ENCODE measurements around the gene CDHR2.

The CDHR2 gene

GRCh38 chr5:176630681-176631222 is 81.6 kb downstream of the CDHR2 start:
- Histone ChIP-seq H3K36me3 (ENCODE audit: control insufficient read depth in 5 of 5, insufficient read depth in 5 of 5, low read length in 5 of 5) (no peaks in the 10 kb centered on the region), H3K27me3 (ENCODE audit: control insufficient read depth in 5 of 5, insufficient read depth in 4 of 5, low read length in 5 of 5) (peaks cover 60 to 91% (median 79%) of the 10 kb centered on the region in 5 donors), H3K27ac (ENCODE audit: low read depth, low read length) (no peak overlapping the region), H3K9ac (ENCODE audit: low read length in 5 of 5) (no peak overlapping the region), H3K4me1 (ENCODE audit: control insufficient read depth in 5 of 5, insufficient read depth in 5 of 5, low read length in 5 of 5) (peaks cover 0 to 15% (median 10%) of the 10 kb centered on the region in 5 donors), H3K4me3 (ENCODE audit: low read depth in 1 of 5, low read length in 5 of 5) (peak overlapping the region in 3 of 5 donors; percentile 19 to 46 (median 46)), H3K9me3 (ENCODE audit: control insufficient read depth in 5 of 5, low read length in 5 of 5) (peaks cover 0 to 5% (median 3%) of the 10 kb centered on the region in 5 donors)

DNA sequence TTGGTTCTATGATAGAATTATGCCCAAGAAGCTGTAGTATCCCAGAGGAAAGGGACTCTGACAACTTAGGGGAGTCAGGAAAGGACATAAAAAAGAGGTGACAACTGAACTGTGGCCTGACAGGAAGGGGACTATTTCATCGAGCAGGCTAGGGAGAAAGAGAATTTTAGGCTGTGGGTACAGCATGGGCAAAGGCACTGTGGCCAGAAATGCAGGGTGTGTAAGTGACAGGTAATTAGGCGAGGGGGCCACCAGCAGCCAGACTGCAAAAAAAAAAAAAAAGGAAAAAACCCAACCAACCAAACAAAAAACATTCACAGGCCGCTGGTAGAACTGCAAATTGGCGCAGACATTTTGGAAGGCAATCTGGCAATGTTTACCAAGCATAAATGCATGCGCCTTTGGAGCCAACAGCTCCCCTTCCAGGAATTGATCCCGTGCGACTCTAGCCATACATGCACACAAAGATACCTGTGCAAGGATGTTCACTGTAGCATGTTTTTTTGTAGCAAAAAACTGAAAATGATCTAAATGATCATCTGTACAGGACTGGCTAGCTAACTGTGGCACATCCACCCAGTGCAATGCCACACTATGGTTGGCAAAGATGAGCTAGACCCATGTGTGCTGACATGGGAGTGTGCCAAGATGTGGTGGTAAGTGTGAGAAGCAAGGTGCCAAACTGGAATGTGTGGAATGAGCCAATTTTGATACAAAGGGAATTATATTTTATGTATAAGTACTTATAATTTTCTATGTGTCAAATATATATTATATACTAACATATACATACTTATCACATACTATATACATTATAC is 82.5 kb downstream of the CDHR2 start:
- no peak overlapping the region for H3K4me3 ChIP-seq (ENCODE audit: low read depth in 1 of 5, low read length in 5 of 5)
- H3K4me1 ChIP-seq (ENCODE audit: control insufficient read depth in 5 of 5, insufficient read depth in 5 of 5, low read length in 5 of 5), result peaks cover 0 to 15% (median 10%) of the 10 kb centered on the region in 5 donors
- H3K9ac ChIP-seq (ENCODE audit: low read length in 5 of 5), result no peak overlapping the region
- H3K36me3 ChIP-seq (ENCODE audit: control insufficient read depth in 5 of 5, insufficient read depth in 5 of 5, low read length in 5 of 5), result no peaks in the 10 kb centered on the region
- H3K9me3 ChIP-seq (ENCODE audit: control insufficient read depth in 5 of 5, low read length in 5 of 5), result peaks cover 0 to 5% (median 3%) of the 10 kb centered on the region in 5 donors
- H3K27ac ChIP-seq (ENCODE audit: low read depth, low read length), result no peak overlapping the region
- H3K27me3 ChIP-seq (ENCODE audit: control insufficient read depth in 5 of 5, insufficient read depth in 4 of 5, low read length in 5 of 5), result peaks cover 53 to 85% (median 70%) of the 10 kb centered on the region in 5 donors

DNA sequence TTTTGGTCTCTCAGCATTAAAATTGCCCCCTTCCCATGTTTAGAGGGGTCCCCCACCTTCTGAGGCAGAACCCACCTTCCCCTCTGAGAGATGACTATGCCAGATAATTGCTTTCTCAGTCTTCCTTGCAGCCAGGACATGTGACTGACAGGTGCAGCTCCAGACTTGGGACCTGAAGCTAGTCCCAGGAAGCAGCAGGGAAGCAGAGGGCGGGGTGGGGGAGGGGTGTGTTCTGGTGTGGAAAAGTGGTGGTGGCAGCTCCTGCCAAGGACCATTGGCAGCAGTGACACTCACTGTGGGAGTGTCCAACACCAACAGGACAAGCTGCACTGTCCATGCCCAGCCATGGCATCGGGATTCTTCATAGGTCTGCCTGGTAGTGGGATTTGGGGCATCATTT is 83.6 kb downstream of the CDHR2 start:
- H3K27me3 ChIP-seq (ENCODE audit: control insufficient read depth in 5 of 5, insufficient read depth in 4 of 5, low read length in 5 of 5), result peaks cover 50 to 80% (median 59%) of the 10 kb centered on the region in 5 donors
- H3K36me3 ChIP-seq (ENCODE audit: control insufficient read depth in 5 of 5, insufficient read depth in 5 of 5, low read length in 5 of 5), result no peaks in the 10 kb centered on the region
- H3K4me3 ChIP-seq (ENCODE audit: low read depth in 1 of 5, low read length in 5 of 5), result no peak overlapping the region
- H3K27ac ChIP-seq (ENCODE audit: low read depth, low read length), result no peak overlapping the region
- H3K9me3 ChIP-seq (ENCODE audit: control insufficient read depth in 5 of 5, low read length in 5 of 5), result peaks cover 0 to 5% (median 3%) of the 10 kb centered on the region in 5 donors
- H3K9ac ChIP-seq (ENCODE audit: low read length in 5 of 5), result no peak overlapping the region
- peaks cover 0 to 15% (median 10%) of the 10 kb centered on the region in 5 donors for H3K4me1 ChIP-seq (ENCODE audit: control insufficient read depth in 5 of 5, insufficient read depth in 5 of 5, low read length in 5 of 5)

DNA sequence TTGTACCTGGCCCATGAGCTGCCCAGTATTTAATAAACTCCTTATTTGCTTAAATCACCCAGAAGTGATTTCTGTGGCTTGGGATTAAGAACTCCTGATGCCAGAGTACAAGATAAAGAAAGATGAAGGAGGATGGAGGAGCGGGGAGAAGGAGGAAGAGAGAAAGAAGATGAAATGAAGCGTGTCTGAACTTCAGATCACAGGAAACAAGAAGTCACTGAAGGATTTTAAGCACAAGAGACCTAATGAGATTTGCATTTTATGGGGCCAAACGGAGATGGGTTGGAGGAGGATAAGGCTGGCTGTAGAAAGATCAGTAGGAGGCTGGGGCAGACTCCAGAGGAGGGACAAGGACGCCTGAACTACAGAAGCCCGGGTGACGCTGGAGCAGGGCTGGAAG is 84.5 kb downstream of the CDHR2 start:
- no peaks in the 10 kb centered on the region for H3K36me3 ChIP-seq (ENCODE audit: control insufficient read depth in 5 of 5, insufficient read depth in 5 of 5, low read length in 5 of 5)
- no peak overlapping the region for H3K9ac ChIP-seq (ENCODE audit: low read length in 5 of 5)
- H3K27ac ChIP-seq (ENCODE audit: low read depth, low read length), result no peak overlapping the region
- peaks cover 0 to 15% (median 10%) of the 10 kb centered on the region in 5 donors for H3K4me1 ChIP-seq (ENCODE audit: control insufficient read depth in 5 of 5, insufficient read depth in 5 of 5, low read length in 5 of 5)
- H3K9me3 ChIP-seq (ENCODE audit: control insufficient read depth in 5 of 5, low read length in 5 of 5), result peaks cover 0 to 5% (median 3%) of the 10 kb centered on the region in 5 donors
- no peak overlapping the region for H3K4me3 ChIP-seq (ENCODE audit: low read depth in 1 of 5, low read length in 5 of 5)
- peaks cover 42 to 72% (median 50%) of the 10 kb centered on the region in 5 donors for H3K27me3 ChIP-seq (ENCODE audit: control insufficient read depth in 5 of 5, insufficient read depth in 4 of 5, low read length in 5 of 5)

GRCh38 chr5:176636426-176636825 is 87.3 kb downstream of the CDHR2 start:
- Histone ChIP-seq H3K4me3 (ENCODE audit: low read depth in 1 of 5, low read length in 5 of 5) (no peak overlapping the region), H3K27me3 (ENCODE audit: control insufficient read depth in 5 of 5, insufficient read depth in 4 of 5, low read length in 5 of 5) (peaks cover 20 to 45% (median 26%) of the 10 kb centered on the region in 5 donors), H3K4me1 (ENCODE audit: control insufficient read depth in 5 of 5, insufficient read depth in 5 of 5, low read length in 5 of 5) (peaks cover 0 to 9% (median 0%) of the 10 kb centered on the region in 5 donors), H3K9me3 (ENCODE audit: control insufficient read depth in 5 of 5, low read length in 5 of 5) (peaks cover 0 to 5% (median 3%) of the 10 kb centered on the region in 5 donors), H3K9ac (ENCODE audit: low read length in 5 of 5) (no peak overlapping the region), H3K27ac (ENCODE audit: low read depth, low read length) (no peak overlapping the region), H3K36me3 (ENCODE audit: control insufficient read depth in 5 of 5, insufficient read depth in 5 of 5, low read length in 5 of 5) (no peaks in the 10 kb centered on the region)

GRCh38 chr5:176637556-176637955 is 88.4 kb downstream of the CDHR2 start:
- Histone ChIP-seq H3K27me3 (ENCODE audit: control insufficient read depth in 5 of 5, insufficient read depth in 4 of 5, low read length in 5 of 5) (peaks cover 13 to 37% (median 19%) of the 10 kb centered on the region in 5 donors), H3K36me3 (ENCODE audit: control insufficient read depth in 5 of 5, insufficient read depth in 5 of 5, low read length in 5 of 5) (no peaks in the 10 kb centered on the region), H3K27ac (ENCODE audit: low read depth, low read length) (no peak overlapping the region), H3K9ac (ENCODE audit: low read length in 5 of 5) (no peak overlapping the region), H3K4me1 (ENCODE audit: control insufficient read depth in 5 of 5, insufficient read depth in 5 of 5, low read length in 5 of 5) (peaks cover 0 to 9% (median 0%) of the 10 kb centered on the region in 5 donors), H3K4me3 (ENCODE audit: low read depth in 1 of 5, low read length in 5 of 5) (no peak overlapping the region), H3K9me3 (ENCODE audit: control insufficient read depth in 5 of 5, low read length in 5 of 5) (peaks cover 0 to 5% (median 3%) of the 10 kb centered on the region in 5 donors)

DNA sequence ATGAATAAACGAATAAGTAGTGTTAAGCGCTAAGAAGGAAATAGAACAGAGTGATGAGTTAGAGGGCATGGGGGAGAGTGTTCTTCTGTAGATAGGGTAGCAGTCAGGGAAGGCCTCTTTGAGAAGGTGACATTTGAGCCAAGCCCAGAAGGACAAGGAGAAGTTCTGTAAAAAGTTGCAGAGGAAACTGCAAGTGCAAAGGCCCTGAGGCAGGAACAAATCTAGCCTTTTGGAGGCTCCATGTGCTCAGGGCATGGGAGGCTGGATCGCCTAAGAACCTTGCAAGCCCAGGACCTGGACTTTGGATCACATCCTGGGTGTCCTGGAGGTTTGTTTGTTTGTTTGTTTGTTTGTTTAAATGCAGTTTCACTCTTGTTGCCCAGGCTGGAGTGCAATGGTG is 89.3 kb downstream of the CDHR2 start:
- H3K4me3 ChIP-seq (ENCODE audit: low read depth in 1 of 5, low read length in 5 of 5), result no peak overlapping the region
- no peaks in the 10 kb centered on the region for H3K36me3 ChIP-seq (ENCODE audit: control insufficient read depth in 5 of 5, insufficient read depth in 5 of 5, low read length in 5 of 5)
- H3K27ac ChIP-seq (ENCODE audit: low read depth, low read length), result no peak overlapping the region
- peaks cover 0 to 15% (median 0%) of the 10 kb centered on the region in 5 donors for H3K4me1 ChIP-seq (ENCODE audit: control insufficient read depth in 5 of 5, insufficient read depth in 5 of 5, low read length in 5 of 5)
- no peak overlapping the region for H3K9ac ChIP-seq (ENCODE audit: low read length in 5 of 5)
- peaks cover 12 to 28% (median 15%) of the 10 kb centered on the region in 5 donors for H3K27me3 ChIP-seq (ENCODE audit: control insufficient read depth in 5 of 5, insufficient read depth in 4 of 5, low read length in 5 of 5)
- H3K9me3 ChIP-seq (ENCODE audit: control insufficient read depth in 5 of 5, low read length in 5 of 5), result peaks cover 0 to 5% (median 3%) of the 10 kb centered on the region in 5 donors

- Histone ChIP-seq H3K9ac (ENCODE audit: low read length in 5 of 5) (no peak overlapping the region), H3K9me3 (ENCODE audit: control insufficient read depth in 5 of 5, low read length in 5 of 5) (peaks cover 0 to 5% (median 3%) of the 10 kb centered on the region in 5 donors), H3K4me3 (ENCODE audit: low read depth in 1 of 5, low read length in 5 of 5) (no peak overlapping the region), H3K27me3 (ENCODE audit: control insufficient read depth in 5 of 5, insufficient read depth in 4 of 5, low read length in 5 of 5) (peaks cover 6 to 21% (median 8%) of the 10 kb centered on the region in 5 donors), H3K36me3 (ENCODE audit: control insufficient read depth in 5 of 5, insufficient read depth in 5 of 5, low read length in 5 of 5) (no peaks in the 10 kb centered on the region), H3K27ac (ENCODE audit: low read depth, low read length) (no peak overlapping the region), H3K4me1 (ENCODE audit: control insufficient read depth in 5 of 5, insufficient read depth in 5 of 5, low read length in 5 of 5) (peaks cover 0 to 15% (median 0%) of the 10 kb centered on the region in 5 donors)
Observed at GRCh38 chr5:176639208-176639607, 90.1 kb downstream of the CDHR2 start.

GRCh38 chr5:176639981-176640380 is 90.8 kb downstream of the CDHR2 start:
- Histone ChIP-seq H3K27ac (ENCODE audit: low read depth, low read length) (no peak overlapping the region), H3K4me3 (ENCODE audit: low read depth in 1 of 5, low read length in 5 of 5) (no peak overlapping the region), H3K27me3 (ENCODE audit: control insufficient read depth in 5 of 5, insufficient read depth in 4 of 5, low read length in 5 of 5) (peaks cover 5 to 16% (median 6%) of the 10 kb centered on the region in 5 donors), H3K9me3 (ENCODE audit: control insufficient read depth in 5 of 5, low read length in 5 of 5) (peaks cover 0 to 5% (median 3%) of the 10 kb centered on the region in 5 donors), H3K9ac (ENCODE audit: low read length in 5 of 5) (no peak overlapping the region), H3K4me1 (ENCODE audit: control insufficient read depth in 5 of 5, insufficient read depth in 5 of 5, low read length in 5 of 5) (peaks cover 0 to 15% (median 0%) of the 10 kb centered on the region in 5 donors), H3K36me3 (ENCODE audit: control insufficient read depth in 5 of 5, insufficient read depth in 5 of 5, low read length in 5 of 5) (no peaks in the 10 kb centered on the region)

DNA sequence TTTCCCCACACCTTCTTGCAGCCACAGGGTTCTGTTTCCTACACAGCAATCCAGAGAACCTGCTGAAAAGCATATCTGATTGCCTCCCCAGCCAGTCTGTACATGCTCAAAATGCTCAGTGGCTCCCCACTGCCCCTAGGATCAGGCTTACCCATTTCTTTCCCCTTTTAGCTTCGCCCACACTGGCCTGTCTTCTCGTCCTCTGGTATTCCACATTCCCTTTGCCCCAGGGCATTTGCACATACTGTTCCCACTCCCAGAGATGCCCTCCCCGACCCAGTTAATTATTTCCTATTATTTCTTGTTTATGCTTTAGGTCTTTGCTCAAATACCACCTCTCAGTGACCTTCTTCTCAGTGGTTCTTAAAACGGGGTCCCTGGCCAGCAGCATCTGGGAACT is 91.5 kb downstream of the CDHR2 start:
- H3K27me3 ChIP-seq (ENCODE audit: control insufficient read depth in 5 of 5, insufficient read depth in 4 of 5, low read length in 5 of 5), result peaks cover 0 to 10% (median 0%) of the 10 kb centered on the region in 5 donors
- no peak overlapping the region for H3K27ac ChIP-seq (ENCODE audit: low read depth, low read length)
- peaks cover 0 to 15% (median 0%) of the 10 kb centered on the region in 5 donors for H3K4me1 ChIP-seq (ENCODE audit: control insufficient read depth in 5 of 5, insufficient read depth in 5 of 5, low read length in 5 of 5)
- peaks cover 0 to under 1% (median 0%) of the 10 kb centered on the region in 5 donors for H3K9me3 ChIP-seq (ENCODE audit: control insufficient read depth in 5 of 5, low read length in 5 of 5)
- no peaks in the 10 kb centered on the region for H3K36me3 ChIP-seq (ENCODE audit: control insufficient read depth in 5 of 5, insufficient read depth in 5 of 5, low read length in 5 of 5)
- no peak overlapping the region for H3K9ac ChIP-seq (ENCODE audit: low read length in 5 of 5)
- H3K4me3 ChIP-seq (ENCODE audit: low read depth in 1 of 5, low read length in 5 of 5), result no peak overlapping the region
